Heart left ventricle (tissue), 16 donors: ENCODE data around the gene STEAP1B. TPM values are rescaled to one million over a fixed set of nuclear protein-coding genes. Genes with fewer than 3 reads are reported as not detected.
A peak's percentile ranks its signal among the peaks of the same experiment; 100 is the strongest.
"Not testable (repeated sequence)": the region's sequence is repeated elsewhere in the genome, so short reads cannot be mapped to it uniquely, and the experiment has no call there.

Experiments used
- ATAC-seq, 4 donors: fragments of 200-7000 bp; cut with Tn5 transposase; one replicate each; pipeline ENCODE4 v1.9.1; 2020 to 2022; ENCODE audit warnings: moderate library complexity in 4 of 4, mild to moderate bottlenecking in 3 of 4, moderate number of reproducible peaks in 1 of 4
- DNase-seq, 5 donors: peaks; one replicate each; pipeline ENCODE4 v3.0.0-alpha.2; 2020
- H3K27ac ChIP-seq, 12 donors: fragments of 200-600 bp; sonication (generic) in 4 of 12; one replicate each; pipeline versions ENCODE4 v1.5.0 to v1.8.0; 2016 to 2022; ENCODE audit warnings: mild to moderate bottlenecking in 2 of 12
- H3K27me3 ChIP-seq, 9 donors: fragments of 200-600 bp; sonication (generic) in 2 of 9; one replicate each; pipeline versions ENCODE4 v1.5.1 to v1.8.0; 2016 to 2022; ENCODE audit warnings: mild to moderate bottlenecking in 3 of 9
- H3K36me3 ChIP-seq, 9 donors: fragments of 200-600 bp; sonication (generic) in 2 of 9; one replicate each; pipeline versions ENCODE4 v1.5.0 to v1.8.0; 2018 to 2022; ENCODE audit warnings: mild to moderate bottlenecking in 2 of 9
- H3K4me1 ChIP-seq, 12 donors: fragments of 200-600 bp; sonication (generic) in 4 of 12; one replicate each; pipeline versions ENCODE4 v1.5.0 to v1.8.0; 2016 to 2022; ENCODE audit warnings: mild to moderate bottlenecking in 3 of 12
- H3K4me3 ChIP-seq, 12 donors: fragments of 200-600 bp; sonication (generic) in 4 of 12; one replicate each; pipeline versions ENCODE4 v1.5.0 to v1.8.0; 2017 to 2022; ENCODE audit warnings: mild to moderate bottlenecking in 9 of 12, moderate library complexity in 4 of 12
- H3K9me3 ChIP-seq, 12 donors: fragments of 200-600 bp; sonication (generic) in 4 of 12; one replicate each; pipeline versions ENCODE4 v1.5.0 to v1.8.0; 2016 to 2022; ENCODE audit warnings: mild to moderate bottlenecking in 1 of 12
- POLR2A ChIP-seq, 2 donors: fragments of 450-650 bp; IDR thresholded peaks; one replicate each; pipeline ENCODE4 v1.6.1; 2017; ENCODE audit warnings: antibody characterized with exemption in 2 of 2, mild to moderate bottlenecking in 2 of 2, moderate library complexity in 2 of 2
- WGBS, 4 donors: extraction: QIAGEN DNeasy Blood & Tissue Kit in 2 of 4; methylation state at CpG; one replicate each; pipeline versions ENCODE4 v1.1.5 to v1.1.7; 2013 to 2018; 5-methylcytosine and 5-hydroxymethylcytosine counted together
- intact Hi-C, 10 donors: fragments of 100-400 bp; cut with DNase I; formaldehyde crosslinking; loops; one replicate each; pipeline versions ENCODE4 v1.11.1 to v1.14.2; 2022
- polyA plus RNA-seq, 2 donors: library from polyadenylated mRNA; stranded (reverse); fragments of 200-250 nt; gene quantifications; one replicate each; pipeline ENCODE4 v1.2.3, GENCODE V29; 2013
- total RNA-seq, 9 donors: library from RNA; depleted of rRNA in 2 of 9; stranded (reverse); fragments of >200 nt in 2 of 9; fragmentation: NEBNext Ultra II Directional in 3 of 9; extraction: Animal tissue kit (Norgen Biotek cat#: 25700) in 3 of 9; gene quantifications; one replicate each; pipeline versions ENCODE4 v1.1.0 to v1.2.4, GENCODE V29; 2016 to 2023
- TF ChIP-seq, protein P1 (sequence below), 12 donors: fragments of 200-600 bp; sonication (generic) in 4 of 12; IDR thresholded peaks; one replicate each; pipeline versions ENCODE4 v1.5.0 to v1.8.0; 2018 to 2022; ENCODE audit warnings: antibody characterized with exemption in 12 of 12, mild to moderate bottlenecking in 5 of 12
- donor health status: ischemic (EF 13 %, LVEDD 7.1; RV severe dilation, severe dysfunction).
- donor health status: healthy with polysubstance abuse.
- donor health status: DM: no; HTN: yes; CAD: no.
- donor health status: DM: no; HTN: no; CAD: no.
- donor health status: ischemic (EF 25% LVEDD 6.9; RV normal size, moderate dysfunction).
- donor health status: ischemic (EF 25% LVEDD 5.7; RV mildly dilated, moderate dysfunction).
- donor health status: healthy.
- donor health status: DM: yes; HTN: yes; CAD: no.
- donor health status: ischemic (EF 35%, LVEDD 5.7; RV mildly dilated, moderate dysfunction).
- donor health status: nonischemic (EF 11% LVEDD 7.7; RV severe dilation, severe dysfunction).
- donor health status: DM: yes; HTN: yes; CAD: no.
- donor health status: PGD.
- donor health status: ischemic (EF 29% LVEDD 5.4; RV normal size, mild dysfunction).
- donor health status: nonischemic (EF 23%, LVEDD 6.1; RV moderate dilation, normal function).

The STEAP1B gene
- total and polyA plus RNA-seq, 11 donors = 0.26 to 1.7 (median 0.51) TPM; not detected in 2

GRCh38 chr7:22493160-22493925 lies 6.6 kb downstream of the STEAP1B start:
- ATAC-seq, intact Hi-C loops, H3K36me3 ChIP-seq, H3K4me1 ChIP-seq, H3K27me3 ChIP-seq, H3K9me3 ChIP-seq, H3K4me3 ChIP-seq, H3K27ac ChIP-seq, DNase-seq: not testable (repeated sequence)
- WGBS, 4 donors = 92 to 98% (median 92%) methylated on average over 4 of the region's 4 CpGs

DNA sequence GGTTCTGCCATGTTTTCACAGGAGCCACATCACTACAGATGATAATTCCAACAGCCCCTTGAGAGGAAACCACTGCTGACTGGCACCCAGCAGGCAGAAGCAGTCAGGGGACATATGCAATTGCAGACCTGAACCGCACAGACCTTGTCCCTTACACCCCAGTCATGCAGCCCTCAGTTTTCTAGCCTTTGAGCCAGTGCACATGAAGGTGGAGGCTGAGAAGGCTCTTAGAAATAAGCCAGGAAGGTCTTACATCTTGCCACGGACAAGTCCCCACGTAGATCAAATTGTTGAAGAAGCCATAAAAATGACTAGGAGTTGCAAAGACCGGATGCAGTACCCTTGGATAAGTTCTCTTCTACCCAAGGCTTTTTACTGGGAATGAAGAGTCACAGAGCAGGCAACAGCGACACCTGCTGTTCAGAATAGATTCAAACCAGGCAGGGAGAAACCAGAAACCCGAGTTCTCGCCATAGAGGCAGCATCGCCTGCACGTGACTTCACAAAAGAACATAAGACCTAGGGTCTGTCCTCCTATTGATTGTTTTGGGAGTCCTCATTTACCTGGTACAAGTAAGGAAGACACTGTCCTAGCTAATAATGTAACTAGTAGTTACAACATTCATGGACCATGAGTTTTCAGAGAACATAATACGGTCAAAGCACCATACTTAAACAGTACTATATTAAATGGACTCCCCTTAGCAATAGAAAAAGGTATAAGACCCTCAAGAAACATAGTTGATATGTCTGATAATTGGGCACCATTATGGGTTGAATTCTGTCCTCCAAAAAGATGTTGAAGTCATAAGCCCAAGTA lies 11.1 kb downstream of the STEAP1B start:
- no peak overlapping the region for H3K4me3 ChIP-seq
- TF ChIP-seq POLR2A (IDR thresholded peaks at IDR 0.05) = no peak
- TF ChIP-seq, protein P1, sequence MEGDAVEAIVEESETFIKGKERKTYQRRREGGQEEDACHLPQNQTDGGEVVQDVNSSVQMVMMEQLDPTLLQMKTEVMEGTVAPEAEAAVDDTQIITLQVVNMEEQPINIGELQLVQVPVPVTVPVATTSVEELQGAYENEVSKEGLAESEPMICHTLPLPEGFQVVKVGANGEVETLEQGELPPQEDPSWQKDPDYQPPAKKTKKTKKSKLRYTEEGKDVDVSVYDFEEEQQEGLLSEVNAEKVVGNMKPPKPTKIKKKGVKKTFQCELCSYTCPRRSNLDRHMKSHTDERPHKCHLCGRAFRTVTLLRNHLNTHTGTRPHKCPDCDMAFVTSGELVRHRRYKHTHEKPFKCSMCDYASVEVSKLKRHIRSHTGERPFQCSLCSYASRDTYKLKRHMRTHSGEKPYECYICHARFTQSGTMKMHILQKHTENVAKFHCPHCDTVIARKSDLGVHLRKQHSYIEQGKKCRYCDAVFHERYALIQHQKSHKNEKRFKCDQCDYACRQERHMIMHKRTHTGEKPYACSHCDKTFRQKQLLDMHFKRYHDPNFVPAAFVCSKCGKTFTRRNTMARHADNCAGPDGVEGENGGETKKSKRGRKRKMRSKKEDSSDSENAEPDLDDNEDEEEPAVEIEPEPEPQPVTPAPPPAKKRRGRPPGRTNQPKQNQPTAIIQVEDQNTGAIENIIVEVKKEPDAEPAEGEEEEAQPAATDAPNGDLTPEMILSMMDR (IDR thresholded peaks at IDR 0.05) = peak; percentile 84 to 96 (median 88)
- ATAC-seq (peak in 3 of 4 donors; percentile 80 to 87 (median 85)), DNase-seq (peak in 4 of 5 donors; percentile 54 to 63 (median 59))
- H3K27ac ChIP-seq = no peak overlapping the region
- no peaks in the 10 kb centered on the region for H3K9me3 ChIP-seq
- 18 to 20% (median 19%) methylated on average over 10 of the region's 10 CpGs for WGBS, 4 donors
- no peaks in the 10 kb centered on the region for H3K36me3 ChIP-seq
- H3K4me1 ChIP-seq = peaks cover 0 to 7% (median 1%) of the 10 kb centered on the region in 12 donors
- peaks cover 0 to 4% (median 0%) of the 10 kb centered on the region in 9 donors for H3K27me3 ChIP-seq
- intact Hi-C loops = loop anchor here (1.0 to 10.0 kb wide), 11 partner anchors 132 to 386 kb away; partner anchors contain the start of gene RAPGEF5 (in 2 of the 10)

DNA sequence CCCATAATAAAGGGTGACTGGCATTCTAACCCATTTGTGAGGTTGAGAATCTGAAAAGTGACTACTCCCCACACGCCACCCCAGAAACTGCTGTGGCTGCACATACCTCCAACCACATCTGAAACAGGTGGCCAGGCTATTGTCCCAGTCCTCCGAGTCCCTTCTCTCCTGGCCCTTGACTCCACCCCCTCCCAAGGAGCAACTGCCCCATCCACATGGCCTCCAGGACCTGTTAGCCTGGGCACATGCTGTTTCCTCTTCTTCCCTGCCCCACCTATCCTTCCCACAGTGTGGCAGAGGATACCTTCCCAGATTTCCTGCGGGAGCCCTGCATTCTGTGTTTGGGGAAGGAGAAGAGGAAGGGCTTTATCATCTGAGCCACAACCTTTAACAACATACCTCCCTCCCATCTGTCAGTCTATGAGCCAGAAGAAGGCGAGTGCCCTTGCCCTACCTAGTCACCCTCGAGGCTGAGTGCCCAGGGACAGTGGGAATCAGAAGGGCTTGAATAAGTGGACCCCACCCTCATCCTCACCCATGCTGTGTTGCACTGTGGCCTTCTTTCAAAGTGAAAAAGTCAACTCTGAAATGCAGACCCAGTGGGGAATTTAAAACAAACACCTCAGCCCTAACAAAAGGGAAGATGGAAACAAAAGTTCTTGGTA lies 11.9 kb downstream of the STEAP1B start:
- peak in 1 of 4 donors; percentile 36 for ATAC-seq
- H3K4me1 ChIP-seq = peaks cover 0 to 7% (median 1%) of the 10 kb centered on the region in 12 donors
- 76 to 90% (median 80%) methylated on average over 5 of the region's 5 CpGs for WGBS, 4 donors
- TF ChIP-seq, protein P1 (IDR thresholded peaks at IDR 0.05) = no peak
- no peak for TF ChIP-seq POLR2A (IDR thresholded peaks at IDR 0.05)
- no peak overlapping the region for H3K4me3 ChIP-seq
- intact Hi-C loops = loop anchor here (1.0 to 10.0 kb wide), 11 partner anchors 131 to 385 kb away; partner anchors contain the start of gene RAPGEF5 (in 2 of the 10)
- no peaks in the 10 kb centered on the region for H3K9me3 ChIP-seq
- no peak for DNase-seq
- H3K36me3 ChIP-seq = no peaks in the 10 kb centered on the region
- H3K27ac ChIP-seq = no peak overlapping the region
- peaks cover 0 to 4% (median 0%) of the 10 kb centered on the region in 9 donors for H3K27me3 ChIP-seq

- H3K27ac ChIP-seq = no peak overlapping the region
- intact Hi-C loops = loop anchor here in 7 of 10 donors (5.0 to 10.0 kb wide), 6 partner anchors 129 to 192 kb away; partner anchors contain the start of gene RAPGEF5 (in 2 of the 7)
These were observed 13.4 kb downstream of the STEAP1B start for GRCh38 chr7:22486597-22486996.

More at GRCh38 chr7:22486597-22486996, 13.4 kb downstream of the STEAP1B start:
- TF ChIP-seq POLR2A (IDR thresholded peaks at IDR 0.05) = no peak
- TF ChIP-seq, protein P1 (IDR thresholded peaks at IDR 0.05) = no peak
- peaks cover 0 to 4% (median 0%) of the 10 kb centered on the region in 9 donors for H3K27me3 ChIP-seq
- 67 to 82% (median 70%) methylated on average over 2 of the region's 2 CpGs for WGBS, 4 donors
- no peaks in the 10 kb centered on the region for H3K9me3 ChIP-seq
- H3K36me3 ChIP-seq = no peaks in the 10 kb centered on the region
- ATAC-seq = peak in 1 of 4 donors; percentile 36
- H3K4me1 ChIP-seq = peaks cover 0 to 18% (median 7%) of the 10 kb centered on the region in 12 donors
- no peak for DNase-seq
- no peak overlapping the region for H3K4me3 ChIP-seq
